Activated CD8-positive, alpha-beta memory T cell treated with anti-CD3 and anti-CD28 coated beads for 24 hours (primary cell): ENCODE data around the gene NFASC.

Experiments used
- DNase-seq: peaks from one replicate; pipeline ENCODE4 v3.0.0-alpha.2; 2020

NFASC gene

DNA sequence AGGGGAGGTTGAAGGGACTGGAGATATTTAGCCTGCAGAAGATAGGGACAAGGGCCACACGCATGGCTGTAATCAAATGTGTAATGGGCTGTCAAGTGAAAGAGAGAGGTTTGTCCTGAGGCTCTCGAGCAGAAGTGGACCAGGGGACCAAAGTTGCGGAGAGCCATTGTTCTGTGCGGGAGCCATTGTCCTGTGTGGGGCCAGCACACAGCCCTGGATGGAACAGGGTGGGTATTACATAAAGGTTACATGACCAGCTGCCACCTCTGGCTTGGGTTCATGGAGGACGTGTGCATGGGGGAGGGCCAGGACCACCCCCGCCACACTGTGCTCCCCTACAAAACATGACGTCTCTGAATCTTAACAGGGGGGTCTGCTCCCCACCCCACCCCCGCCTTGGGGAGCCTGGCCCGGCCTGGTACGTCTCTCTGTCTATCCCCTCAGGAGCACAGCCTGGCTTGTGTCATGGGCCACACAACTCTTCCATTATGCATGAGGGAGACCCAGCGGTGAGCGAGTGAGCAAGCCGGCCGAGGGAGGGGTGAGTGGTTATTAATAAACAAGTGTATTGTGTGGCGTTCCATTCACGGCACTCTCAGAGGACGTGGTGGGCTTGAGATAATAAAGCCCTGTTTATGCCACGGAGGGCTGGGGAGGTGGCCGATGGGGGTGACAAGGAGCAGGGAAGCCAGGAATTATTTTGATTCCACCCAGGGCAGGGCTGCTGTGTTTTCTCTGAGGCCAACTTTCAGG, at the start of gene NFASC:
TSS of gene NFASC (plus strand) at position 703 of the 753 bp plus-strand sequence. CDS start 73,454 bp downstream, outside the sequence.
- DNase-seq: no peak

DNA sequence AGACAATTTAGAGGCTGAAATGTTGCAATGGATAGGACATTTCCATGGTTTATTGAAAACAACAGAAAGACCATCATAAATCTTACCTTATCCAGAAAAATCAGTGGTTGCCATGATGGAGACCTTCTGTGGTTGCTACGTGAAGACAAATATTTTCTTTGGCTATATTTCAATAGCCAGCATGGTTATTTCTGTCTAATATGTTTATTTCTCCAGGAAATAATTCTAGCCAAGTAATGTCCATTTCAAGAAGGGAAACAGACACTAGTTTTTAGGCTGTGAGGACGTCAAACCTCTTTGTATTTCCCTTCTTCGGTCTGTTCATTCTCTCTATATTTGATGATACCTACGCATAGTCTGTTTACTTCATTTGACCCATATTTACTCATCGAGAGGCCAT, 49.2 kb upstream of the NFASC start:
- DNase-seq: no peak

DNA sequence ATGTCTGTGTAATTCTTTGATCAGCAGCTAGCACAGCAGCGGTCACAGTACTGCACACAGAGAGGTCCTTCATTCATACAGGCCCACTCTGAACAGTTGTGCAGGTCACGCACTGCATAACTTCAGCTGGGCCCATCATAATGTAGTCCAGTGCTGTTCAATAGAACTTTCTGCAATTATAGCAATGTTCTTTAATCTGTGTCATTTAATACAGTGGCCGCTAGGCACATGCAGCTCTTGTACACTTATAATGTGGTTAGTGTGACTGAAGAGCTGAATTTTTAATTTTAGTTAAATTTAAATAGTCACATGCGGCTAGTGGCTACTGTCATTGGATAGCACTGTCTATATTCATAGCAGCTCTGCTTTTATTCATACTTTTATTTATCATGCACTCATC, 48.7 kb upstream of the NFASC start:
- DNase-seq: no peak

DNA sequence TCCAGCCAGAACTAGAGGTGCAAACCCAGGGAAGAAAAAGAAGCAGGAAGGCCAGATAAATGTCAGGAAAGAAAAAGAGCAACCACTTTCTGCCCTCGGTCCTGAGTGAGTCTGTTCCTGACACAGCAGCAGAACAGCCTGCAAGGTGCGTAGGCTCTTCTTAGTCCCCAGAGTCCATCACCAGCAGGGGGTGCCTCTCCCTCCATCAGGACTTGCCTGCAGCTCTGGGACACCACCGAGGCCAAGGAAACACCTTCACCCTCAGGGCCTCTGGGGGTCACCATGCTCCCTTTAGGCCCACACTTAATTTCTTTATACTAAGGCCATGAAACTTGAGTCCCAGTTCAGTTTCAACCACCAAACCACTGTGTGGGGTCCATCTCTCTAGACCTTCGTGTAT, 43.7 kb upstream of the NFASC start:
- no peak for DNase-seq

DNA sequence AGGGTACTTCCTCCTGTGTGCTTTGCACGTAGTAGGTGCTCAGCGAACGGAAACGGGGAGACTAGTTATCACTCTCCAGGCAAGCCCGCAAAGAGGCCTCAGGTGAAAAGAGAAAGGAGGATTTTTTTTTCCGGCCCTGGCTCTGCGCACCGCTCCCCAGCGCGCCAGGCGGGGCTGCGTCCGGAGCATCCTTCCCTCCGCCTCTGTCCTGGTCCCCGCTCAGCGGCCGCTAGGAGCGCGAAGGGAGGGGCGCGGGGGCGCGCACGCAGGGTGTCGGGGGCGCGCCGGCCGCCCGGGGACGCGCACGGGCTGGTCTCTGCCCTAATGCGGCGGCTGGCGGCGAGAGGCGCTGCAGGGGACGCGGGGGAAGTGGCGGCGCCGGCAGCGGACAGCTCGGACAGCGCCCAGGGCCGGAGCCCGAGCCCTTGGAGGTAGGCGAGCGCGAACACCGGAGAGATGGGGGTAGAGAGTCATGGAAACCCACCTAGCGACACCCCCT, 42.3 kb upstream of the NFASC start:
- DNase-seq: peak; percentile 66

DNA sequence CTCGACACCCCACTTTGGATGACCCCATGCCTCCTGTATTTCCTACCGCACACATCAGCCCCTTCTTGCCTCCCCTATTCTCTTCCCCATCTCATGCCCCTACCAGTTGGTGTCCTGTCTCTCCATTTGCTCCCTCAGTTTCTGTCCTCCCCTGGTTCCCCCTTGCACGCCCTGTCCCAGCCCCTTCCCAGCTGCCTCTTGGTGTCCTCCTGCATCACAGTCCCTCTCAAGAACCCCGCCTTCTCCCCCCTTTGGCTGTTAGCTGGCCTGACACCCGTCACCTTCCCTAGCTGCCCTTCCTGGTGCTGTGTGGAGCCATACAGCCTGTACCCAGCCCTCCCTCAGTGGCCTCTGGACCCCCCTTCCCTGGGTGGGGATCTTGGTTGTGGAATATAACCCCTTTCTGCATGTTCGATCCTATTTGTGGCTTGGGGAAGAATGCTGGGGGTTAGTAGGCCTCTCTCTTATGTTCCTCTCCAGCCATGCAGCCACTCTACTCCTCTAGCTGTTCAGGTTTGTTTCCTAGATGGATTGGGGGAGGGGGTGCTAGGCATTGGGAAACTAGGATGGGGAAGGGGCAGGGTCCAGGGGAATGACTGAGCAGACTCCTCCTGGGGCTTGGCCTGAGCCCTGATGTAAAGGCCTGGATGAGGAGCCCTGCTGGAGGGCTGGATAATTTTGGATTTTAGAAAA, 41.4 kb upstream of the NFASC start:
- DNase-seq: no peak

DNA sequence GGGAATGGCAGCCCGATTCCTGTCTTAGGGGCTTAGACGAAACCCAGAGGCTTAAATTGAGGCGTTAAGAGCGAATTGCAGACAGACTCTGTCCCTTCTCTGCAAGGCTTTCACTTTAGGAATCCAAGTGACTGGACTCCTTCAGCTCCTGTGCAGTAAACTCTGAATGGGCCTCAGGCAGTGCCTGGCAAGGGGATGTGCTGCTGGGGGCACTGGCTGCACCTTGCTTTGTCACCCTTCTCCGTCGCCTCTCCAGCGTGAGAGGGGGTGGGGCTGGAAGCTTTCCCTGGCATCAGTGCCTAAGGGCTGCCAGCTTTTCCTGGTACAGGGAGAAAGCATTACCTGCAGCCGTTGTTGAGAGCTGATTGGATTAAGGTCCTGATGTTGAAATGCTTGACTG, 39.9 kb upstream of the NFASC start:
- no peak for DNase-seq

DNA sequence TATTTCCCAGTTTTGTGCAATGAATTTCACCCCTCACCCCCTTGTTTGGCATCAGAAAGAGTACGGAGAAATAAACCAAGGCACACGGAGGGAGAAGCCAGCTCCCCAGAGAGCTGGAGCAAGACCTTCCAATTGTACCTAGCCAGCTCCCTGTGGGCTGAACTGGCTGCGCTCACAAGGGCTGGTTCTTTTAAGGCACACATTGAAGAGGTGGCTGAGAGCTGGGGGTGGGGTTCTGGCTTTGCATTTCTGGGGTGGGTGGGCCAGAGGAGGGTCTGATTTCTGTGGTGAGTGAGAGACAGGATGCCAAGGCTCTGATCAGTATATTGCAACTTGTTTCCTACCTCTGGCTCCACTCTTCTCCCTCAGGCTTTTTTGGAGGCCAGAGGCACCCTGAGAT, 39.5 kb upstream of the NFASC start:
- no peak for DNase-seq

DNA sequence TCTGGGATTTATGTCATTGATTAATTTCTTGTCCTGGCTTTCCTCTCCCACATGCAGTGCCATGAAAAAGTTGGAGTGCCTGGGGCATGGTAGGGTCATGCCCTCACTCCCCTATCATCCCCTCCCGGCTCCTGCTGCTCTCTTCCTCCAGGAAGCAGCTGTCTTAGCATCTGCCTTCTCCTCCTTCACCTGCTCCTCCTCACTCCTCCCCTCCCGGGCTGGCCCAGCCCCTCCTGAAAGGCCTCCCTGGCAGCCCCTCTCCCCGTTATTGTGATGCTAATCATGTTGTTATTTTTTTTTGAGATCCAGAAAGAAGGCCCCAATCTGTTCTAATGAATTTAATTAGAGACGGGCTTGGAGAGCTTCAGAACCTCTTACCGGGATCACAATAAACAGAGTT, 36.3 kb upstream of the NFASC start:
- no peak for DNase-seq

DNA sequence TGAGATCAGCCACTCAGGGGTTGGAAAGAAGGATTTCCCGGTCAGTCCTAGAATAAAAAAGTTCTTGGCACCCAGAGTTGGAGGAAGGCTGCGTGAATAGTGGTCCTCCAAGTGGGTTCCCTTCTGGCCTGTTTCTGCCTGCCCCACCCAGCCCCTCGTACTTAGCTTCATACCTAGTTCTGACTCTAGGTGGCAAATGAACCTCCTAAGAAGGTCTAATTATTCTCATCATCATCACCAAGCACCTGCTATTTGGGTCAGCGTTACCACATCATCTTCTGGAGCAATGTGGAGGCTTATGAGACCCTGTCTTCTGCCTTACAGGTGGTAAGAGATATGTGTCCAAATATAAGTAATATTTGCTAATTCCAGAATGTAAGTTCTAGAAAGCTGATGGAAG, 35.9 kb upstream of the NFASC start:
- no peak for DNase-seq

DNA sequence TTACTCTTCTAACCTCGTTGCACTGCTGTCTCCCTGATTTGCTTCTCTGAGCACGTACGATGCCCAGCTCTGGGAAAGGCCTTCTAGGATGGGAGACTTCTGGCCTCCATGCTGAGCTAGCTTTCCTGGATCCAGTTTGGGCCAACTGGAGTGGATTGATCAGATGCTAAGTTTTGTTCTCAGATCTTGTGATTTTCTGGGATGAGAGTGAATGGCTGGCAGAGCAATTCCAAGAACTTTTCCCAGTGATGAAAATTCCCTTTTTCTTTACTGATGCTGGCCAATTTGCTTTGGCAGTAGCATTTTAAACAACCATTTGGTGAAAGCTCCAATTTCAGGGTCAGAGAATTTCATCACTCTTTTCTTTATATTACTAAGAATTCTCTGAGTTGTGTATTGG, 34.9 kb upstream of the NFASC start:
- no peak for DNase-seq

DNA sequence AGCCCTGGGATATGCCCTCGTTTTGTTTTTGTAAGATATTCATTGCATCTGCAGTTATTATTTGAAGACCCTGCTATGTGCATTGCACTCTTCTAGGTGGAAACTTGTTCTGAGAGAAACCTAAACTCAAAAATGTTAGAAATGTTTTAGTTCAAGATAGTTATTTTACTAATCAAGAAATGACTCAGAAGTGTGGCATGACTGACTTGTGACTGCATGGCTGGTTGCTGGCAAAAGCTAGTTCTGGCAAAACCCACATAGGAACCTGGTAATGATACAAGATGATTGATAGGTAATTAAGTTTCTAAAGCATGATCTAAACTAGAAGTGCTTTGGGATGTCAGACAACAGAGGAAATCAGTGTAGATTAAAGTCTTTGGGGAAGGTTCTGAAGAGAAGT, 33.8 kb upstream of the NFASC start:
- no peak for DNase-seq

DNA sequence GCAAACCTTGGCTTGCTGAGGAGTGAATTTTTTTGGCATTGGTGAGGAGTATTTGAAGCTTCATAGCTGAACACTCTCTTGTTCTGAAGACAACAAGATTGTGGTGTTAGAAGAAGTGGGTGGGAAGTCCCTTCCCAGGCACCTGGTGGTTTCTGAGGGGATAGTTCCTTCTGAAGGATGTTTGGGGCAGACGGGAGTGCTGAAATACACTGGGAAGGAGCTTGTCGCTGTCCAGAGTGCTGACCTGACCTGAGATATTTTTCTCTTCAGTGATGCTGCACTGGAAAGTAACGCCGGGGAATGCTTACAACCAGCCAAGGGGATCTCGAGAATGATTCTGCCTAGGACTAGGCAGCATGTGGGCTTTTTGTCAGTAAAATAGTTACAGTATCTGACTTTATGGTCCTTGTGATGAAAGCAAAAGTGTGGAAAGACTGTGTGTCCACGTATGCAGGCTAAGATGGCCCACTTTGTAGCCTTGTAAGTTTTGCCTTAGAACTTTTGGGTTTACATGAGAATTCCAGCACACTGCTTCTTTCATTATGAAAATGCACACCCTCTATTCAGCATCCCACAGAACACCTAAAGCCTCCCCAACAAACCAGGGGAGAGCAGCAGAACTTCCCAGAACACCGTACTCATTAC, 33.1 kb upstream of the NFASC start:
- no peak for DNase-seq

DNA sequence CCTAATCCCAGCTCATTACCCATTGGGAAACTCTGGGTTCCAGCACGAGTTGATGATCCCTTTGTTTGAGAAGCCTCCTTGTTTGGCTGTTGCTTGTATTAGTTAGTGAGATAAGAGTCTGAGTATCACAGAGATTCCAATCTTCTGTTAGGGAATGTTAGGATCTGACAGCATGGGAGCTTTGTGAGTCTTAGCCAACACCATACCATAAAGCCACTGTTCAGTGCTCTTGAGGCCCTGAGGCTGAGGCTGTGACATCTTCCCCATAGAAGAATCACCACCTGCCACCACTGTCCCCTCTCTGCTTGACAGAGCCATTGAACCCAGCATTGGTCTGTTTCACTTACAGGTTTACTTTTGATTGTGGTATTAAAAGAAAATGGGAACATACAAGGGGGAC, 29.3 kb upstream of the NFASC start:
- no peak for DNase-seq

DNA sequence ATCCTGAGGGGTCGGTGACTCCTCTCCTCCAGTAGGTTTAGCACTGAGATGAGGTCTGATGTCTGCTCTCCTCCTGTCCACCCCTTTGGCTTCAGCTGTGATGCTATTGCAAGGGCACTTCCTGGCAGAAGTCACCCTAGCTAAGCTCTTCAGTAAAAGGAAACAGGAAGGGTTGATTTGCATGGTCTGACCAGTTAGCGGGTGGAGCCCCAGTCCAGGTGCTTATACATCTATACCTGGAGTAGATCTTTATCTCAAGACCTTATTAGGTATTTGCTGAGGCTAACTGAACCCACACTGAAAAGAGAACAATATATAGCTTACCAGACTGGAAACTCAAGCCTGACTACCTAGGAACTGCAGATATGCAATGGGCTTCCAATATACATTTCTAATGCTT, 28.9 kb upstream of the NFASC start:
- DNase-seq: no peak

DNA sequence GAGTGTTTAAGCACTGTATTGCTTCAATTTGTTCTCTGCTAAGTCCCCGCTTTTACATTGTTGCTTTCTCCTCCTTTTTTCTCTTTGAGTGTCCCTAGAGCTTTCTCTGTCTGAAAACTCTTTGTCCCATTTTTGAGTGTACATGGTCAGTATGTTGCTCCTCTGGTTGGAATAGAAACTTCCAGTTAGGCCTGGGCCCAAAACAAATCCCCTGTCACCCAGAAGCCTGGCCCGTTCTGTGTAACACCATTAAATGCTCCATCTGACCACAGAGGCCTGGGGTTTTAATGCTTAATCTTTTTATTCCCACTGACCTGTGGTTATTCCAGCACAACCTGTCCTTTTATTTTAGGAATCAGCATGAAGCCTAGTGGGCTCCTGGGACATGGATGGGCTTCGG, 28.3 kb upstream of the NFASC start:
- no peak for DNase-seq

DNA sequence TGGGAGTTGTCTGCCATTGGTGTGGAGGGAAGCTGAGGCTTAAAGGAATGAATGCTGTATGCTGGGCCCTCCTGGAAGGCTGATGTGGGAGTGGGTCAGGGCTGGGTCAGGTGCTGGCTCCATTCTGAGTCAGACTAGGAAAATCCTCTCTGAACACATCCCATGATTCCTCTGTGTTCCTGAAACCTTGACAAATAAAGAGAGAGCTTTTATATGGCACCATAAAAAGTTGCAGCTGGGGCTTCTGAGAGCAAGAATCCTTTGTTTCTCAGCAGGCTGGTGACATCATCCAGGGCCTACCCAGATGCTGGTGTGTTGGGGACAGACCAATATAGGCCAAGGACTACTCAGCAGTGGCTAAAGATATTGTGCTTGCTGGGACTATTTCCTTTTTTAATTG, 27.8 kb upstream of the NFASC start:
- no peak for DNase-seq

DNA sequence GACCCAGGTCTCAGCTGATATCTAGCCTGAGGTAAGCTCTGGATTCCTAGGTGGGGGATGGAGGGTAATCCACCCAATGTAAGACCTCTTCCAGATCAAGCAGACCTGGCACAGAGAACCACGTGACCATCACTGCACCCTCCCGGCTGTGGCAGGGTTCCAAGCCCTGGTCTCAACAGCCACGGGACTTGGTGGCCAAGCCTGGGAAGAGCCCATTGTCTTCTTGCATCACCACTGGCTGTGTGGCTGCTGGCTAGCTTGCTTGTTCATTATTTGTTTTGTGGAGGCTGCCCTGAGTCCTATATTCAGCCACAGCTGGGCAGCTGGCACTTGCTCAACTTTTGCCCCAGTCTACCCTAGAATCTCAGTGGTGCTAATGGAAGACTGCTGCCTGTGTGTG, 24.1 kb upstream of the NFASC start:
- DNase-seq: no peak

DNA sequence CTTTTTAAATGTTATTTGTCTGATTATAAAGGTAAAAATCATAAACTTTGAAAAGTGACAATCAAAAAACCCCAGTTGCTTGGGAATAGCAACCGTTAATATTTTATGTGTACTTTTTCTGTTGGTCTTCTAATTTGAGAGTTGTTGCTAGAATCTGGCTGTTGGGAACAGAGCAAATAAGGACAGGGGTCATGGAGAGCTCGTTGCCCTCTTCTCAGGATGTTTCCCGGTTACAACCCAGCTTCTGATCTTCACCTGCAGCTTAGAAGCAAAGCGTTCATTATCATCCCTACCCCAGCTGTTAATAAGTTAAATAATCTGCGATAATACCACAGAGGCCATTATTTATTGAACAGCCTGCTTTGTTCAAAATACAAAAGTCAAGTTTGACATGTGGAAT, 22.1 kb upstream of the NFASC start:
- no peak for DNase-seq

DNA sequence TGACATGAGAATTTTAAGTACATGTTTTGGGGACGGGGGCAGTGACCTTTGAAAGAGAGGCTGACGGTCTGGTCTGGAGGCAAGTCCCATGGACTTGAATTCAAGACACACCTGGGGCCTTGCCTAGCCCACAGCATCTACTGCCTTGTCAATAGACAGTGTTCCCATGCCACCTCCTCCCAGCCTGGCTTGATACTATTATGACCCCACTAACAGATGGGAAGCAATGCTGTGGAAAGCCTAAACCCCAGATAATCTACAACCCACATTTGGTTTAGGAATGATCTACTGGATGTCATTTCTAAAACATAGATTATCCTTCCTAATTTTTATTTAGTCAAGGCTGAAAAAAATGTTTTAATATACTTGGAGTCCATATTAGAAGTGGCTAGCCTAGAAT, 17.8 kb upstream of the NFASC start:
- DNase-seq: no peak

DNA sequence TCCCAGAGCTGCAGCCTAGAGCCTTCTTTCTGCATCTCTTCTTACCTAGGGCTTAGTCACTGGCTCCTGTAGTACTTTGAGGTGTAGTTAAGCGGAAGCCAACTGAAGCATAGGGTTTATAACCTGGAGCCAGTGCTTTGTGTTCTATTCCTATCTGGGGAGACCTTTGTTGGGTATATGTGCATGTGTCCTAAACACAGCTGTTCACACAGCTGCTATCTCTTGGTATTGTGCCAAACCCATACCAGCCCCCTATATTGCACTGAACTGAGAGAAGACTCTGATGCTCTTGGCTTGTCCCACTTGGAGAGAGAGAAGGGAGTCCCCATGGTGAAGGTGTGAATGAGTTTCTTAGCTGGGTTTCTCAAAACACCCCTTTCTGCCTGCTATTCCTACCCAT, 17.2 kb upstream of the NFASC start:
- no peak for DNase-seq

DNA sequence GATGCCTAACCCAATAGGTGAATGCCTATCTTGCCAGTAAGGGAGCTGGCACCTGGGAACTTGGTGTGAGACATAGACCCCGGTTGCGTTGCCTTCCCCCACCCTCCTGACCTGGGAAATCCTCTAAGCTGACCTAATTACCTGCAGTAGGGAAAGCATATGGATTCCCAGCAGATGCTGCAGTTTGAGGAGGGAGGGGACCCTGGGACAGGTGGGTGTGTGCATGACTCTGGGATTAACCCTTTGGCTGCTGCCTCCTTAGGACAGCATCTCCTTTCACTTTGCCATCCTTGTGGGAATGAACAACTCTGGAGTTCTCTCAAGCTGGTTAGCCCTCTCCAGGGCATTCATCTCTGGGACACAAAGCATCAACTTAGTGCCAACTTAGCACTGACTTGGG, 16.4 kb upstream of the NFASC start:
- no peak for DNase-seq

DNA sequence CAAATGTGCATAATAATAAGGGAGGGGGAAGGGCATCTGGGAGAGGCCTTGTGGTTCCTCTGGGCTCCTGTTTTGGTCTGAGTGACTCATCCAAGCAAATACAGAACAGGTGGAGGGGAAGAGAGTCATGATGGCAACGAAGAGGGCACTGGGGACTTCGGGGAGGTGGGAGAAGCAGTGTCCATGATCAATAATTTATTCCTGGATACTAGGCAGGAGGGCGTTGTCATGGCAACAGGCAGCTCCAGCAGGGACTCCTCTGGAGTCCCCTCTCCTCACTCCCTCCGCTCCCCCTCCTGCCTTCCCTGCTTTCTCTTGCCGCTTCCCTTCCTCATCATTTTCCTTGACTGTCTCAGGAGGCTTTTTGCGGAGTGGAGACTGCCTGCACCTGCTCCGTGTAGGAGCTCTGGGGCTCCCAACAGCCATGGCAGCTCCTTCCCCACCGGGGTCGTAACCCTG, 12.3 kb upstream of the NFASC start:
- no peak for DNase-seq

DNA sequence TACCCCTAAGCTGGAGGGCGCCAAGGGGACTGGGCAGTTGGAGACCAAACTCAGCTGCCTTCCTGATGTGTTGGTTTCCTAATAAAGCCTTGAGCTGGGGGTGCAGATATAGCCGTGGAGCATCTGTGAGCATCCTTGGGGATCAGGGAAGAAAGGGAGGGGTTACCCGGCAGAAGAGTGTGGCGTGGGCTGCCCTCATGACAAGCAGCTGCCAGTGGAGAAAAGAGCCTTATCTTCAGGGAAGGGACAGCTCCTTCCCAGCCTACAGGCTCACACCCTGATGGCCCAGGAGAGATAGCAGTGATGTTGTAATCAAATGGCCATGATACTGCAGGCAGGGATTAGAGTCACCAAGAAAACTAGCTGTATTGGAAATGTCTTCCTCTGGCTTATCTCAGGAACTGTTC, 10.8 kb upstream of the NFASC start:
- DNase-seq: no peak
